K562 (cell line): ENCODE results near the gene DCPS. TPM values are rescaled to one million over a fixed set of nuclear protein-coding genes. Genes with fewer than 3 reads are reported as not detected.

Experiments used
- ATAC-seq: fragments of 200-7000 bp; cut with Tn5 transposase; 3 replicates; pipeline ENCODE4 v1.9.1; 2020; ENCODE audit warnings: moderate library complexity
- BruUV-seq: library from RNA; stranded (reverse); fragments of 400-500 nt; replicated peaks from 2 replicates; lab custom pipeline; 2021; lab: Mats Ljungman, UMichigan
- CTCF ChIA-PET: fragments of 300-600 bp; formaldehyde crosslinking; extraction: SDS; loops from one replicate; lab custom pipeline; 2021; ENCODE audit warnings: low intra/inter-chr PET ratio; lab: Yijun Ruan, JAX
- POLR2A ChIA-PET: fragments of 300-600, 350-650 bp; sonication (Branson Sonifier 250); formaldehyde crosslinking; extraction: SDS; loops from one replicate; lab custom pipeline; 2021; ENCODE audit warnings: antibody characterized with exemption, inconsistent platforms; lab: Yijun Ruan, JAX
- DNase-seq, 4 experiments: peaks; one replicate each; pipeline versions ENCODE4 v3.0.0 to v3.0.0-alpha.2; 2011 to 2018; ENCODE audit warnings: low spot score in 3 of 4, mixed read lengths in 3 of 4; ENCODE audit errors: extremely low read depth in 1 of 4
- FAIRE-seq: peaks from 2 replicates; lab custom pipeline; 2011; peaks lifted over from hg19 to GRCh38; lab: Jason Lieb, UNC
- H2AFZ ChIP-seq: 2 replicates; pipeline ENCODE4 v1.6.0; 2011; ENCODE audit warnings: low read depth, low read length, control low read depth, inconsistent platforms
- H3K27ac ChIP-seq: fragments of 200-600 bp; 3 replicates; pipeline ENCODE4 v1.8.0; 2011; ENCODE audit warnings: low read depth, mild to moderate bottlenecking, control low read depth, inconsistent platforms, low read length, moderate library complexity, mixed read lengths; ENCODE audit errors: extremely low read depth
- H3K27me3 ChIP-seq, 2 experiments: fragments of 300-600 bp in 1 of 2; 2 replicates in 1 of 2; 3 replicates in 1 of 2; pipeline versions ENCODE4 v1.6.0 to v1.8.0; 2011; ENCODE audit warnings: inconsistent platforms in 2 of 2, low read length in 2 of 2, mild to moderate bottlenecking in 1 of 2, mixed read lengths in 1 of 2, moderate library complexity in 1 of 2; ENCODE audit not compliant: control insufficient read depth in 2 of 2, insufficient read depth in 2 of 2
- H3K36me3 ChIP-seq: fragments of 300-600 bp; 3 replicates; pipeline ENCODE4 v1.8.0; 2011; ENCODE audit warnings: mild to moderate bottlenecking, low read length, inconsistent platforms; ENCODE audit not compliant: control insufficient read depth, insufficient read depth
- H3K4me1 ChIP-seq, 2 experiments: fragments of 200-600 bp in 1 of 2; replicated peaks in 1 of 2; 2 replicates in 1 of 2; 3 replicates in 1 of 2; pipeline versions ENCODE4 v1.5.1 to v1.8.0; 2011; ENCODE audit warnings: inconsistent platforms in 2 of 2, low read length in 2 of 2, mild to moderate bottlenecking in 1 of 2, mixed read lengths in 1 of 2, moderate library complexity in 1 of 2; ENCODE audit not compliant: control insufficient read depth in 2 of 2, insufficient read depth in 2 of 2
- H3K4me2 ChIP-seq: 2 replicates; pipeline ENCODE4 v1.6.1; 2011; ENCODE audit warnings: low read length, control low read depth, inconsistent platforms, mixed read lengths; ENCODE audit not compliant: insufficient read depth
- H3K4me3 ChIP-seq: fragments of 200-600 bp; sonication (generic), shearing (Covaris generic); 2 replicates; pipeline ENCODE4 v1.5.1; 2016; ENCODE audit warnings: control low read depth, inconsistent platforms
- H3K79me2 ChIP-seq: fragments of 200-600 bp; 3 replicates; pipeline ENCODE4 v1.8.0; 2011; ENCODE audit warnings: low read length, inconsistent platforms; ENCODE audit not compliant: control insufficient read depth, insufficient read depth
- H3K9ac ChIP-seq, 2 experiments: 2 replicates each; pipeline versions ENCODE4 v1.6.0 to v1.6.1; 2011; ENCODE audit warnings: low read depth in 2 of 2, low read length in 2 of 2, control low read depth in 1 of 2, inconsistent platforms in 1 of 2, mild to moderate bottlenecking in 1 of 2, mixed read lengths in 1 of 2; ENCODE audit not compliant: insufficient read depth in 1 of 2
- H3K9me1 ChIP-seq: one replicate; pipeline ENCODE4 v1.6.0; 2011; ENCODE audit warnings: inconsistent platforms, mild to moderate bottlenecking, low read length, moderate library complexity; ENCODE audit not compliant: control insufficient read depth, insufficient read depth
- H3K9me3 ChIP-seq: replicated peaks from 2 replicates; pipeline ENCODE4 v1.5.1; 2011; ENCODE audit warnings: low read depth, low read length, inconsistent platforms; ENCODE audit not compliant: control insufficient read depth, insufficient read depth
- H4K20me1 ChIP-seq: replicated peaks from 2 replicates; pipeline ENCODE4 v1.6.1; 2011; ENCODE audit warnings: low read length, inconsistent platforms, mixed read lengths; ENCODE audit not compliant: control insufficient read depth, insufficient read depth
- BRCA1 ChIP-seq, 2 experiments: fragments of 450-650 bp in 1 of 2; sonication (generic) in 1 of 2; formaldehyde crosslinking in 1 of 2; IDR thresholded peaks; 2 replicates each; pipeline versions ENCODE4 v1.5.0 to v1.6.1; 2017 to 2020; ENCODE audit warnings: mild to moderate bottlenecking in 1 of 2, missing genetic modification reagents in 1 of 2
- CBFB ChIP-seq: sonication (generic); formaldehyde crosslinking; IDR thresholded peaks from 2 replicates; pipeline ENCODE4 v1.4.0; 2020; ENCODE audit warnings: mild to moderate bottlenecking, missing genetic modification reagents
- CEBPB ChIP-seq: fragments of 450-650 bp; IDR thresholded peaks from 2 replicates; pipeline ENCODE4 v1.6.1; 2016; ENCODE audit warnings: missing genetic modification characterization, missing compliant biosample characterization
- EGR1 ChIP-seq: fragments of 450-650 bp; conservative IDR thresholded peaks from 2 replicates; pipeline ENCODE4 v1.6.1; 2017; ENCODE audit warnings: mild to moderate bottlenecking
- RBM17 ChIP-seq: fragments of 200-400 bp; formaldehyde crosslinking; IDR thresholded peaks from 2 replicates; pipeline ENCODE4 v1.6.1; 2017; ENCODE audit warnings: low read depth, mild to moderate bottlenecking, low read length, borderline replicate concordance
- SMAD1 ChIP-seq: fragments of 150-350 bp; IDR thresholded peaks from 2 replicates; pipeline ENCODE4 v1.6.1; 2014; ENCODE audit warnings: low read length, low read depth; ENCODE audit not compliant: partially characterized antibody
- SNIP1 ChIP-seq: fragments of 450-650 bp; IDR thresholded peaks from 2 replicates; pipeline ENCODE4 v1.7.1; 2017; ENCODE audit warnings: low read depth, mild to moderate bottlenecking
- ZNF146 ChIP-seq: IDR thresholded peaks from one replicate; pipeline ENCODE4 v1.6.1; 2018; ENCODE audit warnings: missing compliant biosample characterization; ENCODE audit not compliant: unreplicated experiment
- ZNF212 ChIP-seq: fragments of 450-650 bp; formaldehyde crosslinking; IDR thresholded peaks from 2 replicates; pipeline ENCODE4 v1.4.0; 2020; ENCODE audit warnings: mild to moderate bottlenecking
- ZNF584 ChIP-seq: fragments of 200-800 bp; sonication (Bioruptor generic); IDR thresholded peaks from 2 replicates; pipeline ENCODE4 v1.6.1; 2016; ENCODE audit warnings: low read depth, mild to moderate bottlenecking, missing genetic modification characterization, missing compliant biosample characterization
- ZNF780A ChIP-seq: fragments of 250-450 bp; sonication (Bioruptor Pico); IDR thresholded peaks from 2 replicates; pipeline ENCODE4 v1.5.0; 2021; ENCODE audit warnings: mild to moderate bottlenecking
- ZZZ3 ChIP-seq: fragments of 450-650 bp; IDR thresholded peaks from 2 replicates; pipeline ENCODE4 v1.6.1; 2016; ENCODE audit warnings: antibody characterized with exemption, mild to moderate bottlenecking, moderate library complexity
- WGBS: fragments of 100-300 bp; shearing (Covaris generic); methylation state at CpG from one replicate; pipeline ENCODE4 v1.1.6; 2016; ENCODE audit warnings: low coverage, mixed read lengths; ENCODE audit not compliant: insufficient coverage; ENCODE audit errors: missing lambda C conversion rate; 5-methylcytosine and 5-hydroxymethylcytosine counted together
- in situ Hi-C: fragments of 300-500 bp; cut with MboI; formaldehyde crosslinking; loops from 4 replicates; pipeline ENCODE4 v1.15.0; 2018; ENCODE audit warnings: inconsistent platforms, mixed read lengths
- intact Hi-C: fragments of 100-400 bp; cut with micrococcal nuclease; formaldehyde crosslinking; loops from 2 replicates; pipeline ENCODE4 v1.14.2; 2022
- polyA plus RNA-seq, 8 experiments: library from polyadenylated mRNA; depleted of rRNA in 4 of 8; stranded (reverse) in 5 of 8; unstranded in 3 of 8; fragments of >200 nt; fragmentation: Nextera tagmentation in 2 of 8; fragmentation: Illumina TruSeq in 1 of 8; extraction: Ambion mirVana in 2 of 8; extraction: Trizol in 1 of 8; gene quantifications; 2 replicates each; pipeline versions ENCODE4 v1.2.1 to v1.2.3, GENCODE V29; 2011 to 2014; ENCODE audit warnings: inconsistent platforms in 1 of 8, missing spikeins in 1 of 8
- total RNA-seq, 7 experiments: library from RNA; depleted of rRNA in 6 of 7; stranded (reverse); fragments of >200 nt in 6 of 7; fragmentation: Illumina TruSeq in 2 of 7; extraction: Trizol in 2 of 7; gene quantifications; 2 replicates each; pipeline versions ENCODE4 v1.2.1 to v1.2.3, GENCODE V29; 2011 to 2021; ENCODE audit warnings: low replicate concordance in 1 of 7
- TF ChIP-seq, protein P1 (sequence below): fragments of 450-650 bp; conservative IDR thresholded peaks from 2 replicates; pipeline ENCODE4 v1.6.1; 2016; ENCODE audit warnings: missing genetic modification characterization, low read depth, mild to moderate bottlenecking, control low read depth, missing compliant biosample characterization
- TF ChIP-seq, protein P2 (sequence below): fragments of 450-650 bp; IDR thresholded peaks from 2 replicates; pipeline ENCODE4 v1.6.1; 2018; ENCODE audit warnings: mild to moderate bottlenecking, low read depth; ENCODE audit not compliant: partially characterized antibody

DCPS gene
- total and polyA plus RNA-seq, 9 of the 15 experiments (the other 6 are each of a cell fraction or from before 2014, with no cell fraction given): 8.7 to 38.1 (median 17.9) TPM

DNA sequence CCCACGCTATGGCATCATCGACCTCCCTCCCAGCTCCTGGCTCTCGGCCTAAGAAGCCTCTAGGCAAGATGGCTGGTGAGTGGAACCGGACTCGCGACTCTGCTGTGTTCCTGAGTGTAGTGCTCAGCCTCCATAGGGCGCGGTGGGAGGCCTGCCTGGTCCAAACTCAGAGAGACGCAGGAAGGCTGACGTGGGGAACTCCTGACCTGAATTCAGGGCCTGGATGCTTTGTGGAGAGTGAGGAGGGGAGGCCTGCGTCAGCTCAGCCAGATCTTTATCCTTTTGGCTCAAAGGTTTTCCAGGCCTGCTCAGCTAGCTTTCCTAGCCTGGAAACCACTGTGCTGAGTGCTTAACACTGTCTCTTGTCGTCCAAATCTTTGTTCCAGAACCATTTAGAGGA, 13.0 kb upstream of the DCPS start:
- Histone ChIP-seq H2AFZ (no peak overlapping the region), H4K20me1 (no peaks in the 10 kb centered on the region), H3K4me3 (no peak overlapping the region), H3K79me2 (no peaks in the 10 kb centered on the region), H3K4me2 (no peak overlapping the region), H3K9me1 (no peaks in the 10 kb centered on the region), H3K27ac (no peak overlapping the region), H3K4me1 (no peaks in the 10 kb centered on the region; a peak in 1 of 5 replicates), H3K36me3 (peaks cover 18% of the 10 kb centered on the region; the same call in 1 of the 3 replicates), H3K9me3 (no peaks in the 10 kb centered on the region; the same call in 1 of the 2 replicates), H3K9ac (no peak overlapping the region), H3K27me3 (no peaks in the 10 kb centered on the region)
- intact Hi-C loops: no loop called here
- in situ Hi-C loops: no loop called here
- ATAC-seq (no peak), DNase-seq (no peak), FAIRE-seq (no peak)
- ChIA-PET POLR2A (interaction anchor here (0.8 to 2.1 kb wide), 3 partner anchors 9 to 29 kb away, joined by 3 to 7 read pairs (median 3); no protein-coding TSS in a partner anchor), CTCF (no interaction called here)
- 72% methylated on average over 12 of the region's 12 CpGs for WGBS
- BruUV-seq: no TSS peak
- TF ChIP-seq ZNF212 (CRISPR knock-in tag) (no peak), ZNF780A (CRISPR knock-in tag) (no peak), ZNF146 (no peak), ZZZ3 (no peak), ZNF584 (no peak), CEBPB (tag) (no peak), SNIP1 (no peak), EGR1 (no peak), RBM17 (no peak), BRCA1 (IDR thresholded peaks at IDR 0.05) (no peak), BRCA1 (CRISPR knock-in tag; IDR thresholded peaks at IDR 0.05) (no peak), CBFB (CRISPR knock-in tag) (no peak), SMAD1 (no peak)
- TF ChIP-seq, protein P1, sequence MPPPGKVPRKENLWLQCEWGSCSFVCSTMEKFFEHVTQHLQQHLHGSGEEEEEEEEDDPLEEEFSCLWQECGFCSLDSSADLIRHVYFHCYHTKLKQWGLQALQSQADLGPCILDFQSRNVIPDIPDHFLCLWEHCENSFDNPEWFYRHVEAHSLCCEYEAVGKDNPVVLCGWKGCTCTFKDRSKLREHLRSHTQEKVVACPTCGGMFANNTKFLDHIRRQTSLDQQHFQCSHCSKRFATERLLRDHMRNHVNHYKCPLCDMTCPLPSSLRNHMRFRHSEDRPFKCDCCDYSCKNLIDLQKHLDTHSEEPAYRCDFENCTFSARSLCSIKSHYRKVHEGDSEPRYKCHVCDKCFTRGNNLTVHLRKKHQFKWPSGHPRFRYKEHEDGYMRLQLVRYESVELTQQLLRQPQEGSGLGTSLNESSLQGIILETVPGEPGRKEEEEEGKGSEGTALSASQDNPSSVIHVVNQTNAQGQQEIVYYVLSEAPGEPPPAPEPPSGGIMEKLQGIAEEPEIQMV (tag): no peak
- TF ChIP-seq, protein P2, sequence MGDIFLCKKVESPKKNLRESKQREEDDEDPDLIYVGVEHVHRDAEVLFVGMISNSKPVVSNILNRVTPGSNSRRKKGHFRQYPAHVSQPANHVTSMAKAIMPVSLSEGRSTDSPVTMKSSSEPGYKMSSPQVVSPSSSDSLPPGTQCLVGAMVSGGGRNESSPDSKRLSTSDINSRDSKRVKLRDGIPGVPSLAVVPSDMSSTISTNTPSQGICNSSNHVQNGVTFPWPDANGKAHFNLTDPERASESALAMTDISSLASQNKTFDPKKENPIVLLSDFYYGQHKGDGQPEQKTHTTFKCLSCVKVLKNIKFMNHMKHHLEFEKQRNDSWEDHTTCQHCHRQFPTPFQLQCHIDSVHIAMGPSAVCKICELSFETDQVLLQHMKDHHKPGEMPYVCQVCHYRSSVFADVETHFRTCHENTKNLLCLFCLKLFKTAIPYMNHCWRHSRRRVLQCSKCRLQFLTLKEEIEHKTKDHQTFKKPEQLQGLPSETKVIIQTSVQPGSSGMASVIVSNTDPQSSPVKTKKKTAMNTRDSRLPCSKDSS: no peak
